Psoas muscle (tissue), 8 donors: Measurements from ENCODE around the gene FTCD. TPM values are rescaled to one million over a fixed set of nuclear protein-coding genes. Genes with fewer than 3 reads are reported as not detected.

ENCODE experiments used
- ATAC-seq, 4 donors: fragments of 200-7000 bp; cut with Tn5 transposase; one replicate each; pipeline ENCODE4 v1.9.1; 2020; ENCODE audit warnings: moderate library complexity in 3 of 4, mild to moderate bottlenecking in 2 of 4
- DNase-seq, 2 donors: peaks; one replicate each; pipeline ENCODE4 v3.0.0-alpha.2; 2020
- H3K27ac ChIP-seq: fragments of 200-600 bp; one replicate; pipeline ENCODE4 v1.8.0; 2022
- H3K27me3 ChIP-seq, 3 donors: fragments of 200-600 bp in 1 of 3; one replicate each; pipeline versions ENCODE4 v1.6.1 to v1.8.0; 2013 to 2022; ENCODE audit warnings: low read length in 2 of 3, mild to moderate bottlenecking in 2 of 3, moderate library complexity in 1 of 3; ENCODE audit not compliant: insufficient read depth in 3 of 3
- H3K36me3 ChIP-seq, 2 donors: fragments of 200-600 bp in 1 of 2; one replicate each; pipeline versions ENCODE4 v1.6.1 to v1.8.0; 2013 to 2022; ENCODE audit warnings: low read depth in 1 of 2, mild to moderate bottlenecking in 1 of 2, moderate library complexity in 1 of 2; ENCODE audit not compliant: insufficient read depth in 1 of 2
- H3K4me1 ChIP-seq: fragments of 200-600 bp; one replicate; pipeline ENCODE4 v1.8.0; 2022
- H3K4me3 ChIP-seq: fragments of 200-600 bp; one replicate; pipeline ENCODE4 v1.8.0; 2022; ENCODE audit warnings: mild to moderate bottlenecking
- H3K9me3 ChIP-seq: fragments of 200-600 bp; one replicate; pipeline ENCODE4 v1.8.0; 2022
- CTCF ChIP-seq: fragments of 200-600 bp; IDR thresholded peaks from one replicate; pipeline ENCODE4 v1.8.0; 2022; ENCODE audit warnings: antibody characterized with exemption
- WGBS, 3 donors: extraction: QIAGEN DNeasy Blood & Tissue Kit; methylation state at CpG; one replicate each; pipeline versions ENCODE4 v1.1.6 to v1.1.7; 2013; 5-methylcytosine and 5-hydroxymethylcytosine counted together
- intact Hi-C, 2 donors: fragments of 100-400 bp; cut with DNase I; formaldehyde crosslinking; loops; one replicate each; pipeline versions ENCODE4 v1.11.0 to v1.14.2; 2022
- polyA plus RNA-seq, 3 donors: library from polyadenylated mRNA; stranded (reverse); fragments of 200-250 nt; gene quantifications; one replicate each; pipeline ENCODE4 v1.2.3, GENCODE V29; 2013
- total RNA-seq, 4 donors: library from RNA; stranded (reverse); fragmentation: NEBNext Ultra II Directional in 2 of 4; extraction: Animal tissue kit (Norgen Biotek cat#: 25700) in 2 of 4; gene quantifications; one replicate each; pipeline versions ENCODE4 v1.2.1 to v1.2.4, GENCODE V29; 2021 to 2023
- donor health status: healthy with polysubstance abuse.
- donor health status: DM: no; HTN: no; CAD: no; lungs with moderate emphysema.
- donor health status: Bipolar disorder and iron deficiency.
- donor health status: healthy.
- donor health status: DM: yes; HTN: yes; CAD: no.
- donor health status: DM: no; HTN: no; CAD: no.
- donor health status: DM: no; HTN: no; CAD: no.
- donor health status: DM: yes; HTN: yes; CAD: no.

FTCD gene
- total and polyA plus RNA-seq, 7 donors = 0.03 to 2.0 (median 0.13) TPM; not detected in 3

DNA sequence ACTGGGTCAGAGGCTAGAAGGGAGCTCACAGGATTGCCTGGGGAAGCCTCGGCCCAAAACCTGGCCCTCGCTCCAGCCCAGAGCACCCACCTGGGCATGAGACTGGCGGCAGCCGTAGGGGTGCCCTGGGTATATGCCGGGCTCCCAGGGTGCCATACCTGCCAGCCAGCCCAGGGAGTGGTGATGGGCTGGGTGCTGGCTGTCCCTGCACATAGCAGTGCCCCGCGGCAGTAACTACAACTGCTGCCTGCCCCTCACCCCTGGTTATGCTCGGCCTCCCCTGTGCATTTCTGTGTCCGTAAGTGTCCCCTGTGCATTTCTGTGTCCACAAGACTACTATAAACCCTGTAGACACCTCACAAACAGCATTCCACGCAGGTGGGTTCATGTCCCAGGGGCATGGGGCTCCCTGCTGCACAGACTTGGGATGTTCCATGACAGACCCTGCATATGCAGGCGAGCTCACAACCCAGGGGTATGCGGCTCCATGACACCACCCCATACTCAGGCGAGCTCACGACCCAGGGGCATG, 34.6 kb upstream of the FTCD start:
- DNase-seq (no peak), ATAC-seq (no peak)
- Histone ChIP-seq H3K4me1 (peaks cover 29% of the 10 kb centered on the region), H3K4me3 (no peak overlapping the region), H3K27ac (no peak overlapping the region), H3K27me3 (no peaks in the 10 kb centered on the region), H3K9me3 (no peaks in the 10 kb centered on the region), H3K36me3 (peaks cover 0 to 47% of the 10 kb centered on the region in 2 donors)
- intact Hi-C loops = loop anchor here in 1 of 2 donors (5.0 to 10.0 kb wide), 2 partner anchors 37 to 135 kb away; partner anchors contain the start of genes C21orf58, LSS and PCNT
- no peak for TF ChIP-seq CTCF
- WGBS, 3 donors = 97 to 99% (median 97%) methylated on average over 10 to 14 of the region's 14 CpGs

GRCh38 chr21:46189213-46189958, 34.0 kb upstream of the FTCD start:
- peak in 3 of 4 donors; percentile 36 to 50 (median 41) for ATAC-seq
- 78 to 86% (median 78%) methylated on average over 9 of the region's 9 CpGs for WGBS, 3 donors
- no peaks in the 10 kb centered on the region for H3K9me3 ChIP-seq
- intact Hi-C loops = loop anchor here in 1 of 2 donors (5.0 to 10.0 kb wide), 2 partner anchors 38 to 135 kb away; partner anchors contain the start of genes C21orf58, LSS and PCNT
- H3K4me3 ChIP-seq = no peak overlapping the region
- peak overlapping the region; percentile 83 for H3K27ac ChIP-seq
- H3K36me3 ChIP-seq = peaks cover 0 to 41% of the 10 kb centered on the region in 2 donors
- peaks cover 29% of the 10 kb centered on the region for H3K4me1 ChIP-seq
- H3K27me3 ChIP-seq = no peaks in the 10 kb centered on the region
- DNase-seq = peak in 1 of 2 donors; percentile 41
- no peak for TF ChIP-seq CTCF

GRCh38 chr21:46188226-46189212, 33.1 kb upstream of the FTCD start:
- H3K4me1 ChIP-seq = peaks cover 29% of the 10 kb centered on the region
- H3K27ac ChIP-seq = peak overlapping the region; percentile 83
- peak; percentile 80 to 87 (median 84) for ATAC-seq
- H3K4me3 ChIP-seq = no peak overlapping the region
- peak; percentile 69 to 76 for DNase-seq
- H3K9me3 ChIP-seq = no peaks in the 10 kb centered on the region
- TF ChIP-seq CTCF = no peak
- WGBS, 3 donors = 45 to 53% (median 49%) methylated on average over 17 of the region's 17 CpGs
- peaks cover 0 to 32% of the 10 kb centered on the region in 2 donors for H3K36me3 ChIP-seq
- no peaks in the 10 kb centered on the region for H3K27me3 ChIP-seq
- intact Hi-C loops = loop anchor here in 1 of 2 donors (5.0 to 10.0 kb wide), 2 partner anchors 39 to 136 kb away; partner anchors contain the start of genes C21orf58, LSS and PCNT

DNA sequence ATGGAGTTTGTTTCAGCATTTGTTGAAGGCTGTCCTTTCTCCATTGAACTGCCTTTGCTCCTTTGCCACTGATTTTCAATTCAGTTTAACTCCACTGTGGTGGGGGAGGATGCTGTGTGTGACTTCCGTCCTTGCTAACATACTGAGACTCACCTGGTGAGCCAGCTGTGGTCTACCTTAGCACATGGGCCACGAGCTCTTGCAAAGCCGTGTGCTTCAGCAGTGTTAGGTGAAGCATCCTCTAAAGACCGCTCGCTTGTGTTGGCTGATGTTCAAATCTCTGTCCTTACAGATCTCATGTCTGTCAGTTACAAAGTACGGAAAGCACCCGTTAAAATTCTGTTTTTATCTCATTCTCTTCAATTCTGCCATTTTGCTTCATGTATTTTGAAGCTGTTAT, 32.4 kb upstream of the FTCD start:
- Histone ChIP-seq H3K4me3 (no peak overlapping the region), H3K36me3 (peaks cover 0 to 29% of the 10 kb centered on the region in 2 donors), H3K9me3 (no peaks in the 10 kb centered on the region), H3K4me1 (peaks cover 29% of the 10 kb centered on the region), H3K27ac (peak overlapping the region; percentile 83), H3K27me3 (peaks cover 0 to 1% (median 0%) of the 10 kb centered on the region in 3 donors)
- DNase-seq (no peak), ATAC-seq (no peak)
- intact Hi-C loops = loop anchor here in 1 of 2 donors (5.0 to 10.0 kb wide), 2 partner anchors 39 to 137 kb away; partner anchors contain the start of genes C21orf58, LSS and PCNT
- 83 to 85% (median 85%) methylated on average over 7 of the region's 7 CpGs for WGBS, 3 donors
- TF ChIP-seq CTCF = no peak
